ENCODE data around the gene ASIC2.

The ASIC2 gene

GRCh38 chr17:33288954-33289353 lies 4.1 kb downstream of the ASIC2 start:
- no peak for DNase-seq (ENCODE audit: low read depth in 2 of 2)

- no peak for DNase-seq (ENCODE audit: low read depth in 2 of 2)
Observed at GRCh38 chr17:33287096-33287725, 5.9 kb downstream of the ASIC2 start.

DNA sequence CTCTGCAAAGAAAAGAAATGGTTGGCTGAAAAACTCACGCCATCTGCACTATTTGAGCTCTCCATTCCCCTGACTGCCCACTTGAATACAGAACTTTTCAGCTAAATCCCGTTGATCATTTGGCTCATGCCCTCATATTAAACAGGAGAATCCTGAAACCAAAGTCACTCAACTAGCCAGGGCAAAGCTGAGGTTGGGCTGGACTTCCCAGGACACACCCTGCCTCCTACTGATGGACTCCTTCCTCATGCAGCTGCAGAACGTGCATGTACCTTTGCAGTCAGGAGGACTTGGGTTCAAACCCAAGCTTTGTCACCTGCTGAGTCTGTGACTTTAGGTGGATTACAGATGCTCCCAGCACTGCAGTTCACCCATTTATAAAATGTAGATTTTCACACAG lies 7.7 kb downstream of the ASIC2 start:
- DNase-seq (ENCODE audit: low read depth in 2 of 2) = no peak

DNA sequence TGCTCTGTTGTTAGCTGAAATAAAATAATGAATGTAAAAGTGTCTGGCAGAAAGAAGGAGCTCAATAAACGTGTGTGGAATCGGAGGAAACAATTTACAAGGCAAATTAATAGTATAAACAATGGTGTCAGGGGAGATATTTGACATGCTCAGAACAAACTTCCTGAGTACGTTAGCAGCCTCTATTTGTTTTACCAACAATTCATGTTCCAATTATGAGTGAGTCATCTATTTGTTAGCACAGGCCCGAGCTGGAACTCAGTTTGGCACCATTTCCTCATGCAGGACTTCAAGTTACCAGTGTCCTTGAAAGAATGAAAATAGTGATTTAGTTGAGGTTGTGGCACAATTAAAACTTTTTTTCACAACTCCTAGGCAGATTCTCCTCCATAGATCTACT lies 9.1 kb downstream of the ASIC2 start:
- no peak for DNase-seq (ENCODE audit: low read depth in 2 of 2)

- no peak for DNase-seq (ENCODE audit: low read depth in 2 of 2)
Observed at GRCh38 chr17:33280162-33280943, 12.7 kb downstream of the ASIC2 start.

- DNase-seq (ENCODE audit: low read depth in 2 of 2) = no peak
Observed at GRCh38 chr17:33277436-33278100, 15.5 kb downstream of the ASIC2 start.

- DNase-seq (ENCODE audit: low read depth in 2 of 2) = no peak
Observed at GRCh38 chr17:33273743-33274410, 19.2 kb downstream of the ASIC2 start.

- DNase-seq (ENCODE audit: low read depth in 2 of 2) = no peak
Observed at GRCh38 chr17:33273271-33273670, 19.8 kb downstream of the ASIC2 start.

GRCh38 chr17:33272438-33272837 lies 20.7 kb downstream of the ASIC2 start:
- DNase-seq (ENCODE audit: low read depth in 2 of 2) = no peak

DNA sequence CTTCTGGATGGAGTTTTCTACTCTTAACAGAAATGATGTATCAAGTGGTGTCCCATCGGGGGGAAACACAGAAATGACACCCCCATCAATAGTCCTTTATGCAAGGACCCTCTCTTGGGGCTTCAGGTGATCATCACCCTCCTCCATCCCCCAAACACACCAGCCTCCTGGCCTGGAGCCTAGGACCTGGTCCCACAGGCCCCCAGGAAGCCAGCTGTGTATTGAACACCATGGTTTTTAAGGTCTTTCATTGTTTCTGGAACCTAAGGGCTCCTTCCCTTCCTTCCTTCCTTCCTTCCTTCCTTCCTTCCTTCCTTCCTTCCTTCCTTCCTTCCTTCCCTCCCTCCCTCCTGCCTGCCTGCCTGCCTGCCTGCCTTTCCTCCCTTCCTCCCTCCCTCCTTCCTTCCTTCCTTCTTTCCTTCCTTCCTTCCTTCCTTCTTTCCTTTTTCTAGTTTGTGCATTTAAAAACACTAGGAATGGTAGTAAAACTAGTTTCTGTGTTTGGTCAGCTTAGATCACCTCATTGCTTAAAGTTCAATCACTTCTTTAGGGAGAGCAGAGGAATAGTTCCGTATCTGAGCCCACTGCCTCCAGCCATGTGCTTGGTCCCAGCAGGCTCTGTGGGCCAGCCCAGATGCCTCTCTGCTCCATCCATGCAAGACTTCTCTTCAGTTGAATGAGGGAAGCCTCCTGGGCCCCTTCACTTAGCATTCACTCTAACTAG lies 23.6 kb downstream of the ASIC2 start:
- no peak for DNase-seq (ENCODE audit: low read depth in 2 of 2)

DNA sequence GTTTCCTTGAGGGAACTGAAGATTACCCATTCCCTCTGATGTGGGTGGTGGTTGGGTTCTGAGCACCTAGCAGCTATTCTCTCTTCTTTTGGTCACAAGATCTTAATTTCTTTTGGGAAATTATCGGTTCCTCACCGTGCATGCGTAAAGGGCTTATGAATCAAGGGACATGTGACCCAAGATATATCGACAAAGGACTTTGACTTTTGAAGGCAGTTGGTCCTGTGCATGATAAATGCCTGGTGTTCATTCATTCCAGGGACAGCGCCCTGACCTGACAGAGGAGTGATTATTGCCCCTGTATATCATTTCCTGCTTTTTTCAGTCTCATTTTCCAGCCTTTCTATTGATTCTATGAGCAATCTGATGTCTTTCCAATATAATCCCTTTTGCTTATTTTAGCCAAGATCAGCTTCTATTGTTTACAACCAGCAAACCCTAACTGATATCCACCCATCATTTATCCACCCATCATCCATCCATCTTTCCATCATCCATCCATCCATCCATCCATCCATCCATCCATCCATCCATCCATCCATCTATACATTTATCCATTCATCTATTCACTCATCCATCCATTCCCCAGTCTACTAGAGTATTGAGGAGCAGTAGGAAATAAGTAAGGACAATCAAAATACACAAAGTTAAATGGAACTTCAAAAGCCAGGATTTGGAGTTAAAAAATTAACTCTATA lies 25.1 kb downstream of the ASIC2 start:
- DNase-seq (ENCODE audit: low read depth in 2 of 2) = no peak

- DNase-seq (ENCODE audit: low read depth in 2 of 2) = no peak
Observed at GRCh38 chr17:33267271-33267790, 25.8 kb downstream of the ASIC2 start.

GRCh38 chr17:33266611-33267010 lies 26.5 kb downstream of the ASIC2 start:
- no peak for DNase-seq (ENCODE audit: low read depth in 2 of 2)

DNA sequence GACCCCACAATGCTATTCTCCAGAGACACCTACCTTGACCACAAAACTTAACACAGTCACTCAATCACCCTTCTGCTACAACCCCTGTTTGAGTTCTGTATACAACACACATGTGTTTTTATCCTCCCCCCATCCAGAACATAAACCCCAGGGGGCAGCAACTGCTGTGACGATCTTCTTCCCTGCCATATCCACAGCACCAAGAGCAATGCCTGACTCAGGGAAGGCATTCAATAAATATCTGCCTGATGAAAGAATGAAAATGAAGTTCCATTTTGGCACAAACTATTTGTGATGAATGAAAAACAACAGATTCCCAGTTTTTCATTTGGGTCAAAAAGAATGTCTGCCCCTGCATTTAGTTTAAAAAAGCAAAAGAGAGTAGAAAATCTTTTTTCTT lies 27.0 kb downstream of the ASIC2 start:
- no peak for DNase-seq (ENCODE audit: low read depth in 2 of 2)

DNA sequence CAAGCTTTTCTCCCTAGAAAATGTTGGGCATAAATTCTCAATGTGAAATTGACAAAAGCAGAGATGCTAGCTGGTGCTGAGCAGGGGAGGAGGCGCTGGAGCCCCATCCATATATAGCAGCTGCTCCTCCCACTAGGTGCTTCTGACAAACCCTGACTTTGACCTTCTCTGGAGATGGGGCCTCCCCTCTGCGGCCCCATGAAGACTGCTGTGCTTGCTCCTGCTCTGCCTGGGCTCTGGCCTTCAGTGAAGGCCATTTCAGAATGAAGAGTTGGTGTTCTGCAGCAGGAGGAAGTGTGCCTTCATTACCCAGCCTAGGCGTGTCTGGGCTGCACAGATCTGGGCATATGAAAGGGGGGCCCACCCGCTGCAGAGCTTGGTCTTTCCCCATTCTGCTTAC lies 29.7 kb downstream of the ASIC2 start:
- no peak for DNase-seq (ENCODE audit: low read depth in 2 of 2)

DNA sequence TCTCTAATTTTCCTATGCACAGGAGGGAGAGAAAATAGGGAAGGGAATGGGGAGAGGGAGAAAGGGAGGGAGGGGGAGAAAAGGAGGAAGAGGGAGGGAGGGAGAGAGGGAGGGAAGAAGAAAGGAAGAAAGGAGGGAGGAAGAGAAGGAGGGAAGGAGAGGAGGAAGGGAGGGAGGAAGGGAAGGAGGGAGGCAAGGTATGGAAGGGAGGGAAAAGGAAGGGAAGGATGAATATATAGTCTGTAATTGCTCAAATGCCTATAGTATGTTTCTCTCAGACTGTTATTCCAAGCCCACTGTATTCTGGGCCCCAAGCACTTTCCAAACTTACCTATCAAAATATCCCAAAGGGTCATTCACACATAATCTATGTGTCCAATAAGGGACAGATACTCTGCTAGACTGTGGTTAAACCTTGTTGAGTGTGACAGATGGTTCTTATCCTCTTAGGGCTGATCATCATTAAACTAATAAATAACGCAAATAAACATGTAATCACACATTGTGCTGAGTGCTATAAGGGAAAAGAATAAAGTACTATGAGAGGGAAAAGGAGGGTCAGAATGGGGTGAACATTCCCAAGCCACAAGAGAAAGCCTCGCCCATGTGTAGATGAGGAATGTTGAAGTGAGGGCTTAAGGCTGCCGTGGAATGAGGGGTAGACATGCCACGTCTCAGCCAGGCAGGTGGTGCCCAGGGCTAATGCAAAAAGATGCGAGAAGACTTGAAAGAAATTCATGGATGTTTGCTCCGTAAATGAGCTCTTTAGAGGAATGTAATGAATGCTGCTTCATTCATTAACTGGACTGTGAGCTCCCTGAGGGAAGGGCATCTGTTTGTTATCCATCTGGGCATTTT lies 30.6 kb downstream of the ASIC2 start:
- DNase-seq (ENCODE audit: low read depth in 2 of 2) = no peak

- DNase-seq (ENCODE audit: low read depth in 2 of 2) = no peak
Observed at GRCh38 chr17:33261820-33262219, 31.3 kb downstream of the ASIC2 start.

DNA sequence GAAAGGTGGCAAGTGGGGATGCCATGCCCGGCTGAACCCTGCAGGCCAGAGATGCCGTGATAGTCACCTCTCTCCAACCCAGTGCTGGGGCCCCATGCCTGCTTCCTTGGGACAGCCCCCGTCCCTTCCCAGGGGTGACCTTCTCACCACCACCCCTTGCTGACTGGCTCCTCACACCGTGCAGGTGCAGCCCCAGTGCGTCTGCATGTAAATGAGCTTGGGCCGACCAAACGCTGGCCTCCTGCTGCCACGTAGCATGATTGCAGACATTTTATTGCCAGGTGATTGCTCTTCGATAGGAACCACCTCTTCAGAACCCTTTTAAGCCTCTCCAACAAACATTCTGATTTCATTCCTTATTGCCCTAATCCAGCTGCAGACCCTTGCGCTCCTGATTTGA lies 32.5 kb downstream of the ASIC2 start:
- no peak for DNase-seq (ENCODE audit: low read depth in 2 of 2)

DNA sequence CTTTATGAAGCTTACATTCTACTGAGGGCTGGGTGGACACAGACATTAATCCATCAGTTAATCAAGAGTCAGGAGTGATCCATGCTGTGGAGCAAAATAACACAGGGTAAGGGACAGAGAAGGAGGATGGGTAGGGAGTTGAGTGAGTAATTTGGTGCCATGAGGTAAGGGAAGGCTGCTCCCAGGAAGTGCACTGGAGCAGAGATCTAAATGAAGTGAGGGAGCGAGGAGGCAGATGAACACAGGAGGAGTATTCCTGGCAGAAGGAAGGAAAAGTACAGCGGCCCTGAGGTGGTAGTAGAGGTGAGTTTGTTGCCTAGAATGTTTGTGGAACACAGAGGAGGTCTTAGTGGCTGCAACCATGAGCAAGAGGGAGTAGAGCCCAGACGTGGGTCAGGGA lies 34.8 kb downstream of the ASIC2 start:
- DNase-seq (ENCODE audit: low read depth in 2 of 2) = no peak

- no peak for DNase-seq (ENCODE audit: low read depth in 2 of 2)
Observed at GRCh38 chr17:33245183-33245582, 47.9 kb downstream of the ASIC2 start.

Measured in stimulated activated CD8-positive, alpha-beta memory T cell treated with anti-CD3 and anti-CD28 coated beads, Interleukin-7, amount 100 ng/mL, for 4 hours (primary cell).